Nephron progenitor cell (in vitro differentiated cells): ENCODE measurements around the gene RIMS1.
A peak's percentile ranks its signal among the peaks of the same experiment; 100 is the strongest.

ENCODE experiments used
- DNase-seq: peaks from one replicate; pipeline ENCODE4 v3.0.0; 2021
- H3K27ac Mint-ChIP-seq: 2 replicates; pipeline ENCODE4 v1.8.0; 2021; ENCODE audit warnings: mild to moderate bottlenecking, moderate library complexity, mixed read lengths
- H3K27me3 Mint-ChIP-seq: 2 replicates; pipeline ENCODE4 v1.8.0; 2021; ENCODE audit warnings: mild to moderate bottlenecking, low read depth, mixed read lengths; ENCODE audit not compliant: poor library complexity
- H3K36me3 Mint-ChIP-seq: 2 replicates; pipeline ENCODE4 v1.8.0; 2021; ENCODE audit warnings: low read depth, mixed read lengths
- H3K4me1 Mint-ChIP-seq: 2 replicates; pipeline ENCODE4 v1.8.0; 2021; ENCODE audit warnings: mixed read lengths
- H3K4me3 Mint-ChIP-seq: 2 replicates; pipeline ENCODE4 v1.8.0; 2021; ENCODE audit warnings: mild to moderate bottlenecking, moderate library complexity, mixed read lengths
- H3K9me3 Mint-ChIP-seq: 2 replicates; pipeline ENCODE4 v1.8.0; 2021; ENCODE audit warnings: mild to moderate bottlenecking, moderate library complexity, mixed read lengths
- TF ChIP-seq, protein P1 (sequence below): fragments of 200-600 bp; sonication (generic); IDR thresholded peaks from 2 replicates; pipeline ENCODE4 v1.5.0; 2021; ENCODE audit warnings: antibody characterized with exemption

Gene RIMS1

DNA sequence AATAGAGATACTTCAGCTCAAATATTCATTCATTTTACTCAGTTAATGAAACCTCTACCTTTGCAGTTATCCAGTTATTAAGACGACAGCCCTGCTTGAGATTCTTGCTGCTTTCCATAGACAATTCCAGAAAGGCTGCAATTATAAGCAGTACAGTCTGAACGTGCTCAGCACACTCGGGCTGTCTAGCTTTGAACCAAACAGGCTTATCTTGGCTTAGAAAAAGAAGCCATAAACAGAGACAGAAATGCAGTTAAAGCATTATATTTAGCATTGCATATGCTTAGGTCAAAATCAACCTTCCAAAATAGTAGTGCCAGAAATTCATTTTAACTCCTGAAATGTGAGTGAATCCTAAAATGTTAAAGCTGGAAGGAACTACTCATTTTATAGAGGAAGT is 531.4 kb downstream of the RIMS1 start:
- Mint-ChIP-seq H3K36me3 (no peaks in the 10 kb centered on the region), H3K9me3 (no peaks in the 10 kb centered on the region), H3K4me1 (peaks cover 40% of the 10 kb centered on the region), H3K4me3 (no peak overlapping the region), H3K27me3 (no peaks in the 10 kb centered on the region), H3K27ac (no peak overlapping the region)
- DNase-seq, result no peak
- TF ChIP-seq, protein P1, sequence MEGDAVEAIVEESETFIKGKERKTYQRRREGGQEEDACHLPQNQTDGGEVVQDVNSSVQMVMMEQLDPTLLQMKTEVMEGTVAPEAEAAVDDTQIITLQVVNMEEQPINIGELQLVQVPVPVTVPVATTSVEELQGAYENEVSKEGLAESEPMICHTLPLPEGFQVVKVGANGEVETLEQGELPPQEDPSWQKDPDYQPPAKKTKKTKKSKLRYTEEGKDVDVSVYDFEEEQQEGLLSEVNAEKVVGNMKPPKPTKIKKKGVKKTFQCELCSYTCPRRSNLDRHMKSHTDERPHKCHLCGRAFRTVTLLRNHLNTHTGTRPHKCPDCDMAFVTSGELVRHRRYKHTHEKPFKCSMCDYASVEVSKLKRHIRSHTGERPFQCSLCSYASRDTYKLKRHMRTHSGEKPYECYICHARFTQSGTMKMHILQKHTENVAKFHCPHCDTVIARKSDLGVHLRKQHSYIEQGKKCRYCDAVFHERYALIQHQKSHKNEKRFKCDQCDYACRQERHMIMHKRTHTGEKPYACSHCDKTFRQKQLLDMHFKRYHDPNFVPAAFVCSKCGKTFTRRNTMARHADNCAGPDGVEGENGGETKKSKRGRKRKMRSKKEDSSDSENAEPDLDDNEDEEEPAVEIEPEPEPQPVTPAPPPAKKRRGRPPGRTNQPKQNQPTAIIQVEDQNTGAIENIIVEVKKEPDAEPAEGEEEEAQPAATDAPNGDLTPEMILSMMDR, result no peak

DNA sequence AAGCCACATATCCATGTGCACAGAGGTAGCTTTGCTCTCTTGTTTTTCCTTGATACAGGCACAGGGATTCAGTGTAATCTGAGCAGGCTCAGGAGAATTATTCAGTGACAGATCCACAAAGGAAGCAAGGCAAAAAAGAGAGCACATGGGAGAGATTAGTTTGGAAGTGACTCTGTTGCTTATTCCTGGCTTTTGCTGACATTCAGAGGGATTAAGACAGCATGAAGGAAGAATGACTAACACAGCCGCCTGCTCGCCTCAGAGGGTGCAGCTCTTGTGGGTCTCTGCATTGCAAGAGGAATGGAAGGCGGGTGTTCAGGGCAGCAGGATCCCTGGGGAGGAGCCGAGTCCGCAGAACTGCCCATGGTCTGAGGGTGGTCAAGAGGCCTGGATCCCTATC is 532.1 kb downstream of the RIMS1 start:
- TF ChIP-seq, protein P1, result no peak
- no peak for DNase-seq
- Mint-ChIP-seq H3K27me3 (no peaks in the 10 kb centered on the region), H3K9me3 (no peaks in the 10 kb centered on the region), H3K4me3 (no peak overlapping the region), H3K4me1 (peaks cover 40% of the 10 kb centered on the region), H3K36me3 (no peaks in the 10 kb centered on the region), H3K27ac (no peak overlapping the region)

DNA sequence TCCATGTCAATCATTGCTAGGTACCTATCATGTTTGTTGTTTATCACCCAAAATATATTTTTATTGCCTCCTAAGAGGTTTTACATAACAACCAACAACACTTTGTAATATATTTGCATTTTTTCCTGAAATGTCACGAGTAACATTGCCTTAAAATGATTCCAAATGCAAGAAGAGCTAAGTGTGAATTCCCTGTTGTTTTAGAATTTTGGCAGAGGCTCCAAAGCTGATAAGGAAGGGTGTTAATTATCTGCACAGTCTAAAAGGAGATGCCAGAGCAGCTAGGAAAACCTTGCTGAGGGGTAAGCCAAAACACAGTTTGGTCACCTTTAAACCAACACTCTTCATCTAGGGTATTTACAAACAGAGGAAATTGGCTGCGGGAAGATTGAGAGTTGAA is 533.6 kb downstream of the RIMS1 start:
- no peak overlapping the region for H3K4me3 Mint-ChIP-seq
- TF ChIP-seq, protein P1, result no peak
- no peak for DNase-seq

DNA sequence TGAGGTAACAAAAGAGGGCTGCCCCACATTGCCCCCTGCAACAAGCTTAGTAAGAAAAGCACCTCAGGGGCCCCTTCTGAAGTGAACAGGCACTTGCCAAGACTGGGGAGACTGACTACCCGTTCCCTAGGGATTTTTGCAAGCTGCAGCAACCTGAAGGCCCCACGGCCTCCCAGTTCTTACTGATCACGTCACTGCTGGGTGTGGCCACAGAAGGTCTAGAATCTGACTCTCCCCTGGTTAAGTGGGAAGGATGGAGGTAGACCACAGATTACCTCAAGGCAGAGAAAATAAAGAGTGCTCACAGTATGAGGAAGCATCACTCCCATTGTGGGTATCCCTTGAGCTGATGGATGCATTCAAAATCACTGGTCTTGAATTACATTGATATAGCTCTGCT is 534.1 kb downstream of the RIMS1 start:
- H3K27me3 Mint-ChIP-seq, result no peaks in the 10 kb centered on the region
- no peak for DNase-seq
- H3K36me3 Mint-ChIP-seq, result no peaks in the 10 kb centered on the region
- TF ChIP-seq, protein P1, result no peak
- H3K9me3 Mint-ChIP-seq, result no peaks in the 10 kb centered on the region
- H3K27ac Mint-ChIP-seq, result no peak overlapping the region
- no peak overlapping the region for H3K4me3 Mint-ChIP-seq
- H3K4me1 Mint-ChIP-seq, result peaks cover 40% of the 10 kb centered on the region

More for the DNA sequence above, 533.6 kb downstream of the RIMS1 start:
- H3K27me3 Mint-ChIP-seq, result no peaks in the 10 kb centered on the region
- peaks cover 40% of the 10 kb centered on the region for H3K4me1 Mint-ChIP-seq
- no peaks in the 10 kb centered on the region for H3K9me3 Mint-ChIP-seq
- H3K36me3 Mint-ChIP-seq, result no peaks in the 10 kb centered on the region
- H3K27ac Mint-ChIP-seq, result no peak overlapping the region

DNA sequence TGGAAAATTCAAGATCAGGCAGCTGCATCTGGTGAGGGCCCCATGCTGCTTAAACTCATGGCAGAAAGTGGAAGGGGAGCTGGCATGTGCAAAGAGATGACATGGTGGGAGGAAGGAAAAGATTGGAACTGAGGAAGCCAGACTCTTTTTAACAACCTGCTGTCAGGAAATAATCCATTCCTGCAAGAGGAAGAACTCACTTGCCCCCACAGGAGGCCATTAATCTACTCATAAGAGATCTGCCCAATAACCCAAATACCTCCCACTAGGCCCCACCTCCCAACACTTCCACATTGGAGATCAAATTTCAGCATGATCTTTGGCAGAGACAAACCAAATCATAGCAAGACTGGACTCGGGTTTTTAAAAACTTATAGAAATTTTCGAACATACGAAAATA is 535.0 kb downstream of the RIMS1 start:
- Mint-ChIP-seq H3K36me3 (no peaks in the 10 kb centered on the region), H3K4me1 (peaks cover 40% of the 10 kb centered on the region), H3K4me3 (no peak overlapping the region), H3K27ac (peak overlapping the region; percentile 90), H3K27me3 (no peaks in the 10 kb centered on the region), H3K9me3 (no peaks in the 10 kb centered on the region)
- no peak for DNase-seq
- TF ChIP-seq, protein P1, result no peak

DNA sequence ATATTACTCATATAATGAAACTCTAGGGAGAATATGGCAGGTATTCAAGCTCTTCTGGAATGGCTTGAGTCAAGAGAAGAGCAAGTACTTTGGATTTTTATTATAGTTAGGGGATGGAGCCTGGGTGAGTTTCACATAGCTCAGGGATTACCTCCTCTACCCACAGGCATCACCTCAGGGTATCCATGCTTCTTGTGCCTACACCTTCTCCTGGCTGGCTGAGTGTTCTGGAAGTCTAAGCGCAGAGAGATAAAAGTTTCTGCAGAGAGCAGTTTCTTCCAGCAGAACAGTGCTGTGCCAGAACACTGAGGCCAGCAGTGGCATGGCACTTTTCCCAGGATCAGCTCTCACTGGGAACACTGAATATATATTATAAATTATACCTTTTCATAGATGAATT is 535.8 kb downstream of the RIMS1 start:
- no peak for DNase-seq
- H3K4me3 Mint-ChIP-seq, result no peak overlapping the region
- TF ChIP-seq, protein P1, result no peak
- H3K4me1 Mint-ChIP-seq, result peaks cover 40% of the 10 kb centered on the region
- no peaks in the 10 kb centered on the region for H3K27me3 Mint-ChIP-seq
- H3K9me3 Mint-ChIP-seq, result peaks cover 4% of the 10 kb centered on the region
- H3K27ac Mint-ChIP-seq, result no peak overlapping the region
- no peaks in the 10 kb centered on the region for H3K36me3 Mint-ChIP-seq
